B cell (primary cell): Measurements from ENCODE around the gene PEX14. TPM values are rescaled to one million over a fixed set of nuclear protein-coding genes. Genes with fewer than 3 reads are reported as not detected.

Experiments
- ATAC-seq: fragments of 200-7000 bp; cut with Tn5 transposase; one replicate; pipeline ENCODE4 v1.10.0; 2021; ENCODE audit warnings: low read depth, mild to moderate bottlenecking, moderate number of reproducible peaks, moderate library complexity
- CTCF ChIA-PET: fragments of 350-600 bp; sonication (Branson Sonifier 250); formaldehyde crosslinking; loops from one replicate; lab custom pipeline; 2021; ENCODE audit warnings: antibody characterized with exemption, inconsistent platforms; lab: Charles Lee
- POLR2A ChIA-PET: fragments of 350-600 bp; sonication (Branson Sonifier 250); formaldehyde crosslinking; loops from one replicate; lab custom pipeline; 2021; ENCODE audit warnings: antibody characterized with exemption; lab: Charles Lee
- DNase-seq: peaks from one replicate; pipeline ENCODE4 v3.0.0; 2013
- H2AFZ ChIP-seq: 2 replicates; pipeline ENCODE4 v1.6.1; 2012; ENCODE audit warnings: mild to moderate bottlenecking, low read depth, low read length; ENCODE audit not compliant: insufficient read depth, poor library complexity, severe bottlenecking
- H3K27ac ChIP-seq, 2 donors: 1 replicate in 1 of 2; 2 replicates in 1 of 2; pipeline ENCODE4 v1.5.1; 2012 to 2013; ENCODE audit warnings: low read length in 2 of 2, mild to moderate bottlenecking in 2 of 2, moderate library complexity in 1 of 2
- H3K27me3 ChIP-seq, 4 experiments: fragments of 200-600 bp in 1 of 4; sonication (generic) in 1 of 4; replicated peaks in 1 of 4; 1 replicate in 2 of 4; 2 replicates in 2 of 4; pipeline versions ENCODE4 v1.6.1 to v1.7.0; 2013 to 2016; ENCODE audit warnings: low read length in 3 of 4, mild to moderate bottlenecking in 2 of 4, mixed read lengths in 1 of 4, moderate library complexity in 1 of 4; ENCODE audit not compliant: insufficient read depth in 4 of 4, control insufficient read depth in 3 of 4; ENCODE audit errors: control extremely low read depth in 1 of 4
- H3K36me3 ChIP-seq, 2 experiments: replicated peaks in 1 of 2; 1 replicate in 1 of 2; 2 replicates in 1 of 2; pipeline versions ENCODE4 v1.6.1 to v1.7.1; 2013; ENCODE audit warnings: low read length in 1 of 2; ENCODE audit not compliant: insufficient read depth in 2 of 2, control insufficient read depth in 1 of 2; ENCODE audit errors: control extremely low read depth in 1 of 2, extremely low read depth in 1 of 2
- H3K4me1 ChIP-seq, 2 donors: fragments of 200-600 bp in 1 of 2; sonication (generic) in 1 of 2; 1 replicate in 1 of 2; 2 replicates in 1 of 2; pipeline versions ENCODE4 v1.5.1 to v1.6.1; 2013 to 2017; ENCODE audit warnings: low read length in 2 of 2; ENCODE audit not compliant: control insufficient read depth in 2 of 2, insufficient read depth in 2 of 2
- H3K4me2 ChIP-seq: replicated peaks from 2 replicates; pipeline ENCODE3; 2012; ENCODE audit warnings: mild to moderate bottlenecking, low read depth, low read length; ENCODE audit not compliant: poor library complexity, severe bottlenecking
- H3K4me3 ChIP-seq, 5 experiments: fragments of 200-600 bp in 1 of 5; sonication (generic) in 1 of 5; 1 replicate in 3 of 5; 2 replicates in 2 of 5; pipeline versions ENCODE4 v1.5.1 to v1.7.0; 2011 to 2016; ENCODE audit warnings: low read length in 4 of 5, mild to moderate bottlenecking in 4 of 5, low read depth in 2 of 5, control low read depth in 1 of 5, moderate library complexity in 1 of 5; ENCODE audit not compliant: insufficient read depth in 1 of 5; ENCODE audit errors: control extremely low read depth in 1 of 5, extremely low read depth in 1 of 5
- H3K79me2 ChIP-seq: fragments of 200-600 bp; sonication (generic); one replicate; pipeline ENCODE4 v1.6.0; 2016; ENCODE audit warnings: low read length; ENCODE audit not compliant: control insufficient read depth, insufficient read depth
- H3K9ac ChIP-seq: fragments of 200-600 bp; sonication (generic); 2 replicates; pipeline ENCODE4 v1.6.1; 2017; ENCODE audit warnings: mild to moderate bottlenecking, low read length, moderate library complexity
- H3K9me3 ChIP-seq, 3 donors: one replicate each; pipeline versions ENCODE4 v1.6.1 to v1.7.1; 2013; ENCODE audit warnings: low read length in 2 of 3; ENCODE audit not compliant: control insufficient read depth in 2 of 3, insufficient read depth in 1 of 3; ENCODE audit errors: control extremely low read depth in 1 of 3
- H4K20me1 ChIP-seq: 2 replicates; pipeline ENCODE4 v1.6.0; 2012; ENCODE audit warnings: mild to moderate bottlenecking, low read length; ENCODE audit not compliant: insufficient read depth, control insufficient read depth, poor library complexity, severe bottlenecking
- H3K27ac Mint-ChIP-seq: one replicate; pipeline ENCODE4 v1.8.0; 2021; ENCODE audit warnings: mixed read lengths
- H3K27me3 Mint-ChIP-seq: one replicate; pipeline ENCODE4 v1.8.0; 2021; ENCODE audit warnings: mixed read lengths
- H3K4me1 Mint-ChIP-seq: one replicate; pipeline ENCODE4 v1.8.0; 2021; ENCODE audit warnings: mixed read lengths
- H3K4me3 Mint-ChIP-seq: one replicate; pipeline ENCODE4 v1.8.0; 2021; ENCODE audit warnings: mixed read lengths
- H3K9me3 Mint-ChIP-seq: one replicate; pipeline ENCODE4 v1.8.0; 2022; ENCODE audit warnings: mixed read lengths; ENCODE audit not compliant: insufficient read depth
- EZH2 ChIP-seq: IDR thresholded peaks from 2 replicates; pipeline ENCODE4 v1.6.1; 2012; ENCODE audit warnings: borderline replicate concordance, low read depth, mild to moderate bottlenecking, moderate library complexity, low read length; ENCODE audit not compliant: insufficient read depth, poor library complexity, severe bottlenecking
- WGBS: methylation state at CpG from one replicate; pipeline ENCODE4 v1.1.5; 2013; ENCODE audit warnings: missing lambda C conversion rate; ENCODE audit not compliant: insufficient coverage; 5-methylcytosine and 5-hydroxymethylcytosine counted together
- intact Hi-C: fragments of 100-400 bp; cut with micrococcal nuclease; formaldehyde crosslinking; loops from one replicate; pipeline ENCODE4 v1.10.0; 2022
- polyA plus RNA-seq: library from polyadenylated mRNA; depleted of rRNA; stranded (reverse); fragments of >200 nt; gene quantifications from 2 replicates; pipeline ENCODE4 v1.2.3, GENCODE V29; 2012
- total RNA-seq, 2 donors: library from RNA; stranded (reverse); fragments of 120-200 nt in 1 of 2; gene quantifications; 1 replicate in 1 of 2; 2 replicates in 1 of 2; pipeline versions ENCODE4 v1.2.3 to v1.2.4, GENCODE V29; 2013 to 2022
- TF ChIP-seq, protein P1 (sequence below): fragments of 200-600 bp; IDR thresholded peaks from one replicate; pipeline ENCODE4 v1.8.0; 2022; ENCODE audit warnings: antibody characterized with exemption, mild to moderate bottlenecking

Gene PEX14
- total and polyA plus RNA-seq, 2 donors (not counting 1 experiment from before 2014, with no cell fraction given), result 14.1 to 19.3 TPM

DNA sequence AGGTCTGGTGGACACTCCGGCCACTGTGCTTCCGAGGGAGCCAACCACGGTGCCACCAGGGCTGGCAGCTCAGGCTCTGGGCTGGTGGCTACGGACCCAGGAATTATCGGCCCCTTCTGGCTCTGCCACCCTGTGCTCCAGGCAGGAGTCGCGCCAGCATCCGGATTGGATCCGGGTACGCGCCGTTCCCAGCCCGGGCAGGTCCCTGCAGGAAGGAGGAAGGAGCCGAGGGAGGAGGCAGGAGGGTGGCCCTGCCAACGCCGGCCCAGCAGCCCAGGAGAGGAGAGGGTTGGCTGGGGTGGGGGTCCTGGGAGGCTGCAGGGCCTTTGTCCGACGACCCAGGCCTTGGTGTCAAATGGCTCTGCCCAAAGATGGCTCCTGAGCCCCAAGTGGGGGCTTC, 161.2 kb downstream of the PEX14 start:
- Mint-ChIP-seq H3K4me3 (no peak overlapping the region), H3K4me1 (no peaks in the 10 kb centered on the region), H3K9me3 (no peaks in the 10 kb centered on the region), H3K27me3 (no peaks in the 10 kb centered on the region), H3K27ac (no peak overlapping the region)
- H3K79me2 ChIP-seq, result no peaks in the 10 kb centered on the region
- DNase-seq, result no peak
- H3K9me3 ChIP-seq, result peaks cover 0 to 5% (median 0%) of the 10 kb centered on the region in 3 donors
- peaks cover 0 to 4% of the 10 kb centered on the region in 2 donors for H3K4me1 ChIP-seq
- peaks cover 0 to 4% (median 1%) of the 10 kb centered on the region in 4 experiments for H3K27me3 ChIP-seq
- no peak for ATAC-seq
- ChIA-PET POLR2A (no interaction called here), CTCF (no interaction called here)
- WGBS, result 97% methylated on average over 16 of the region's 18 CpGs
- H2AFZ ChIP-seq, result no peak overlapping the region
- H3K36me3 ChIP-seq, result peaks cover 0 to 4% of the 10 kb centered on the region in 2 experiments
- no peak overlapping the region for H3K9ac ChIP-seq
- H3K4me3 ChIP-seq, result no peak overlapping the region
- intact Hi-C loops, result no loop called here
- no peaks in the 10 kb centered on the region for H4K20me1 ChIP-seq
- H3K4me2 ChIP-seq, result no peak overlapping the region
- no peak overlapping the region for H3K27ac ChIP-seq
- TF ChIP-seq EZH2, result no peak
- TF ChIP-seq, protein P1, sequence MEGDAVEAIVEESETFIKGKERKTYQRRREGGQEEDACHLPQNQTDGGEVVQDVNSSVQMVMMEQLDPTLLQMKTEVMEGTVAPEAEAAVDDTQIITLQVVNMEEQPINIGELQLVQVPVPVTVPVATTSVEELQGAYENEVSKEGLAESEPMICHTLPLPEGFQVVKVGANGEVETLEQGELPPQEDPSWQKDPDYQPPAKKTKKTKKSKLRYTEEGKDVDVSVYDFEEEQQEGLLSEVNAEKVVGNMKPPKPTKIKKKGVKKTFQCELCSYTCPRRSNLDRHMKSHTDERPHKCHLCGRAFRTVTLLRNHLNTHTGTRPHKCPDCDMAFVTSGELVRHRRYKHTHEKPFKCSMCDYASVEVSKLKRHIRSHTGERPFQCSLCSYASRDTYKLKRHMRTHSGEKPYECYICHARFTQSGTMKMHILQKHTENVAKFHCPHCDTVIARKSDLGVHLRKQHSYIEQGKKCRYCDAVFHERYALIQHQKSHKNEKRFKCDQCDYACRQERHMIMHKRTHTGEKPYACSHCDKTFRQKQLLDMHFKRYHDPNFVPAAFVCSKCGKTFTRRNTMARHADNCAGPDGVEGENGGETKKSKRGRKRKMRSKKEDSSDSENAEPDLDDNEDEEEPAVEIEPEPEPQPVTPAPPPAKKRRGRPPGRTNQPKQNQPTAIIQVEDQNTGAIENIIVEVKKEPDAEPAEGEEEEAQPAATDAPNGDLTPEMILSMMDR, result no peak

DNA sequence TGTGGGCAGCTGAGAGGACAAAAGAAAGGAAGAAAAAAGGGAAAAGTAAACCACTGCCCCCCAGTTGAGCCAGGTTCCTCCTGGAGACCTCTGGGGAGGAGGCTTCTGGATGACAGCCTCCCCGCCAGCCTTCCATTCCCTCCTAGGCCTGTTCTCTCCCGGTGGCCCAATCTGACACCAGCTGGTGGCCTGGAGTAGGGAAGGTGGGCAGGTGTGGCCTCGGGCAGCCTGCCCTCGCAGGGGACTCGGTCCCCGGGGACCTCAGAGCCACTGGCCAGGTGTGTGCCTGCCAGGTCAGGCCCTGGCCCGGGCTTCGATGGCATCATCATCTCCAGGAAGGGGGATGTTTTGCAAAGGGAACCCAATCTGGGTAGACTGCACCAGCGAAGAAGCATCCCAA, 162.7 kb downstream of the PEX14 start:
- no peak overlapping the region for H3K9ac ChIP-seq
- intact Hi-C loops, result no loop called here
- POLR2A ChIA-PET, result no interaction called here
- H3K9me3 ChIP-seq, result peaks cover 0 to 5% (median 0%) of the 10 kb centered on the region in 3 donors
- Mint-ChIP-seq H3K4me1 (no peaks in the 10 kb centered on the region), H3K4me3 (no peak overlapping the region), H3K9me3 (no peaks in the 10 kb centered on the region), H3K27ac (no peak overlapping the region), H3K27me3 (no peaks in the 10 kb centered on the region)
- no peaks in the 10 kb centered on the region for H4K20me1 ChIP-seq
- no peak overlapping the region for H3K4me3 ChIP-seq
- H3K4me2 ChIP-seq, result no peak overlapping the region
- no peak for DNase-seq
- H3K79me2 ChIP-seq, result no peaks in the 10 kb centered on the region
- H3K27me3 ChIP-seq, result peaks cover 0 to 4% (median 1%) of the 10 kb centered on the region in 4 experiments
- TF ChIP-seq EZH2, result no peak
- TF ChIP-seq, protein P1, result no peak
- H3K36me3 ChIP-seq, result peaks cover 0 to 4% of the 10 kb centered on the region in 2 experiments
- ATAC-seq, result no peak
- CTCF ChIA-PET, result no interaction called here
- H3K4me1 ChIP-seq, result peaks cover 0 to 4% of the 10 kb centered on the region in 2 donors
- 93% methylated on average over 8 of the region's 9 CpGs for WGBS
- H3K27ac ChIP-seq, result no peak overlapping the region
- no peak overlapping the region for H2AFZ ChIP-seq
